Measurements from ENCODE around the gene PRKAG2.

The PRKAG2 gene

GRCh38 chr7:151815419-151815818 is 61.5 kb downstream of the PRKAG2 start:
- no peak overlapping the region for H3K4me2 ChIP-seq (ENCODE audit: low read length)
- no peak for TF ChIP-seq CTCF (IDR thresholded peaks at IDR 0.05)
- no peaks in the 10 kb centered on the region for H3K36me3 ChIP-seq (ENCODE audit: control insufficient read depth, insufficient read depth, low read length)
- no peak overlapping the region for H3K27ac ChIP-seq
- no peaks in the 10 kb centered on the region for H3K27me3 ChIP-seq (ENCODE audit: control insufficient read depth, insufficient read depth, low read length)
- H2AFZ ChIP-seq, result no peak overlapping the region
- H3K4me1 ChIP-seq, result peaks cover 6% of the 10 kb centered on the region
- no peaks in the 10 kb centered on the region for H3K9me3 ChIP-seq (ENCODE audit: control insufficient read depth, low read length)
- H3K9ac ChIP-seq, result no peak overlapping the region
- H3K79me2 ChIP-seq, result no peaks in the 10 kb centered on the region
- no peak overlapping the region for H3K4me3 ChIP-seq (ENCODE audit: low read depth, low read length)

GRCh38 chr7:151814400-151815009 is 62.4 kb downstream of the PRKAG2 start:
- no peak overlapping the region for H3K27ac ChIP-seq
- no peaks in the 10 kb centered on the region for H3K9me3 ChIP-seq (ENCODE audit: control insufficient read depth, low read length)
- H3K4me3 ChIP-seq (ENCODE audit: low read depth, low read length), result no peak overlapping the region
- no peaks in the 10 kb centered on the region for H3K36me3 ChIP-seq (ENCODE audit: control insufficient read depth, insufficient read depth, low read length)
- no peak overlapping the region for H2AFZ ChIP-seq
- no peak overlapping the region for H3K9ac ChIP-seq
- H3K27me3 ChIP-seq (ENCODE audit: control insufficient read depth, insufficient read depth, low read length), result no peaks in the 10 kb centered on the region
- TF ChIP-seq CTCF (IDR thresholded peaks at IDR 0.05), result no peak
- H3K79me2 ChIP-seq, result no peaks in the 10 kb centered on the region
- H3K4me2 ChIP-seq (ENCODE audit: low read length), result no peak overlapping the region
- H3K4me1 ChIP-seq, result peaks cover 6% of the 10 kb centered on the region

GRCh38 chr7:151813997-151814396 is 62.9 kb downstream of the PRKAG2 start:
- H2AFZ ChIP-seq, result no peak overlapping the region
- H3K27me3 ChIP-seq (ENCODE audit: control insufficient read depth, insufficient read depth, low read length), result no peaks in the 10 kb centered on the region
- no peaks in the 10 kb centered on the region for H3K79me2 ChIP-seq
- H3K9me3 ChIP-seq (ENCODE audit: control insufficient read depth, low read length), result no peaks in the 10 kb centered on the region
- H3K27ac ChIP-seq, result no peak overlapping the region
- H3K4me3 ChIP-seq (ENCODE audit: low read depth, low read length), result no peak overlapping the region
- H3K4me2 ChIP-seq (ENCODE audit: low read length), result no peak overlapping the region
- no peaks in the 10 kb centered on the region for H3K36me3 ChIP-seq (ENCODE audit: control insufficient read depth, insufficient read depth, low read length)
- H3K9ac ChIP-seq, result no peak overlapping the region
- no peak for TF ChIP-seq CTCF (IDR thresholded peaks at IDR 0.05)
- peaks cover 6% of the 10 kb centered on the region for H3K4me1 ChIP-seq

- no peaks in the 10 kb centered on the region for H3K36me3 ChIP-seq (ENCODE audit: control insufficient read depth, insufficient read depth, low read length)
- H3K9me3 ChIP-seq (ENCODE audit: control insufficient read depth, low read length), result no peaks in the 10 kb centered on the region
- no peak overlapping the region for H2AFZ ChIP-seq
- H3K4me3 ChIP-seq (ENCODE audit: low read depth, low read length), result no peak overlapping the region
- peaks cover 10% of the 10 kb centered on the region for H3K4me1 ChIP-seq
- TF ChIP-seq CTCF (IDR thresholded peaks at IDR 0.05), result no peak
- no peaks in the 10 kb centered on the region for H3K27me3 ChIP-seq (ENCODE audit: control insufficient read depth, insufficient read depth, low read length)
- H3K4me2 ChIP-seq (ENCODE audit: low read length), result no peak overlapping the region
- H3K79me2 ChIP-seq, result no peaks in the 10 kb centered on the region
- no peak overlapping the region for H3K27ac ChIP-seq
- H3K9ac ChIP-seq, result no peak overlapping the region
Observed at GRCh38 chr7:151813445-151813844, 63.5 kb downstream of the PRKAG2 start.

- no peaks in the 10 kb centered on the region for H3K27me3 ChIP-seq (ENCODE audit: control insufficient read depth, insufficient read depth, low read length)
- no peaks in the 10 kb centered on the region for H3K36me3 ChIP-seq (ENCODE audit: control insufficient read depth, insufficient read depth, low read length)
- peaks cover 12% of the 10 kb centered on the region for H3K4me1 ChIP-seq
- H3K79me2 ChIP-seq, result no peaks in the 10 kb centered on the region
- H3K9me3 ChIP-seq (ENCODE audit: control insufficient read depth, low read length), result no peaks in the 10 kb centered on the region
- H2AFZ ChIP-seq, result no peak overlapping the region
- TF ChIP-seq CTCF (IDR thresholded peaks at IDR 0.05), result no peak
- no peak overlapping the region for H3K27ac ChIP-seq
- H3K4me2 ChIP-seq (ENCODE audit: low read length), result no peak overlapping the region
- H3K4me3 ChIP-seq (ENCODE audit: low read depth, low read length), result no peak overlapping the region
- H3K9ac ChIP-seq, result no peak overlapping the region
Observed at GRCh38 chr7:151812967-151813366, 63.9 kb downstream of the PRKAG2 start.
